GM13977 (cell line): Measurements from ENCODE around the gene IGSF22.

ENCODE experiments used
- DNase-seq: peaks from one replicate; pipeline ENCODE4 v3.0.0; 2012; ENCODE audit warnings: low spot score
- in situ Hi-C: fragments of 300-500 bp; cut with MboI; formaldehyde crosslinking; loops from one replicate; pipeline ENCODE4 v1.12.0; 2022; ENCODE audit warnings: low sequenced_read_pairs, low pct_unique_long_range_greater_than_20kb, mixed read lengths, inconsistent platforms; ENCODE audit not compliant: unreplicated experiment
- TF ChIP-seq, protein P1 (sequence below): IDR thresholded peaks from 2 replicates; pipeline ENCODE4 v1.5.1; 2012; ENCODE audit warnings: mild to moderate bottlenecking, control low read depth; ENCODE audit not compliant: insufficient read depth; ENCODE audit errors: extremely low read depth, missing control alignments

The IGSF22 gene

DNA sequence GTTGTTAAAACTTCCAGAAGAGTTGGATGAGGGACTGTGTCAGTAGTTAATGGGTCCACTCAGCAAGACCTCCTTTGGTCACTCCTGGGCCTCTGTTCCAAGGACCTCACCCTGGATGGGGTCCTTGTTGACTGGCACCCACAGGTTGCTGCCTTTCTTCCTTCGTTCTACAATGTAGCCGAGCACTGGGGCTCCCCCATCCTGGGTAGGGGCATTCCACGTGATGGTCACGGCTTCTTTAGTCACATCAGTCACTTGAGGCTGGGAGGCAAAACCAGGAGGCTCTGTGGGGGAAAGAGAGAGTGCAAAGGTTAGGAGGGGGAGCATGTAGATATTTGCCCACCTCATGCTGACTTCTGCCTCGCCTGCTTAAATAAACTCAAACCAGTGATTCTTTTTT, 15.4 kb downstream of the IGSF22 start:
- TF ChIP-seq, protein P1, sequence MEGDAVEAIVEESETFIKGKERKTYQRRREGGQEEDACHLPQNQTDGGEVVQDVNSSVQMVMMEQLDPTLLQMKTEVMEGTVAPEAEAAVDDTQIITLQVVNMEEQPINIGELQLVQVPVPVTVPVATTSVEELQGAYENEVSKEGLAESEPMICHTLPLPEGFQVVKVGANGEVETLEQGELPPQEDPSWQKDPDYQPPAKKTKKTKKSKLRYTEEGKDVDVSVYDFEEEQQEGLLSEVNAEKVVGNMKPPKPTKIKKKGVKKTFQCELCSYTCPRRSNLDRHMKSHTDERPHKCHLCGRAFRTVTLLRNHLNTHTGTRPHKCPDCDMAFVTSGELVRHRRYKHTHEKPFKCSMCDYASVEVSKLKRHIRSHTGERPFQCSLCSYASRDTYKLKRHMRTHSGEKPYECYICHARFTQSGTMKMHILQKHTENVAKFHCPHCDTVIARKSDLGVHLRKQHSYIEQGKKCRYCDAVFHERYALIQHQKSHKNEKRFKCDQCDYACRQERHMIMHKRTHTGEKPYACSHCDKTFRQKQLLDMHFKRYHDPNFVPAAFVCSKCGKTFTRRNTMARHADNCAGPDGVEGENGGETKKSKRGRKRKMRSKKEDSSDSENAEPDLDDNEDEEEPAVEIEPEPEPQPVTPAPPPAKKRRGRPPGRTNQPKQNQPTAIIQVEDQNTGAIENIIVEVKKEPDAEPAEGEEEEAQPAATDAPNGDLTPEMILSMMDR: no peak
- DNase-seq: no peak
- in situ Hi-C loops: no loop called here

DNA sequence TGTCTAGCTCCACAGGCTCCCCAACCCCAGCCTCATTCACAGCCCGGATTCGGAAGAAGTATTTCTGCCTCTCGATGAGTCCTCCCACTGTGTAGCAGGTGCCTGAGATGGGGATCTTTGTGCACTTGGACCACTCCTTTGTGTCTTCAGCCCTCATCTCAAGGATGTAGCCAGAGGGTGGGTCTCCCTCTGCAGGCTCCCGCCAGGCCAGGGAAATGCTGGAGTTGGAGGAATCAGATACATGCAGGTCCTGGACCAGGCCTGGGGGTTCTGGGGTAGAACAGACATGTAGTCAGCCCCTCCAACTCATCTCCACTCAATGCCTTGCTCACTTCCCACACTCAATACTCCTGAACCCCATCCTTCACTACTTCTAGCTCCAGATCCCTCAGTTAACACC, 16.6 kb downstream of the IGSF22 start:
- DNase-seq: no peak
- TF ChIP-seq, protein P1: no peak
- in situ Hi-C loops: no loop called here

DNA sequence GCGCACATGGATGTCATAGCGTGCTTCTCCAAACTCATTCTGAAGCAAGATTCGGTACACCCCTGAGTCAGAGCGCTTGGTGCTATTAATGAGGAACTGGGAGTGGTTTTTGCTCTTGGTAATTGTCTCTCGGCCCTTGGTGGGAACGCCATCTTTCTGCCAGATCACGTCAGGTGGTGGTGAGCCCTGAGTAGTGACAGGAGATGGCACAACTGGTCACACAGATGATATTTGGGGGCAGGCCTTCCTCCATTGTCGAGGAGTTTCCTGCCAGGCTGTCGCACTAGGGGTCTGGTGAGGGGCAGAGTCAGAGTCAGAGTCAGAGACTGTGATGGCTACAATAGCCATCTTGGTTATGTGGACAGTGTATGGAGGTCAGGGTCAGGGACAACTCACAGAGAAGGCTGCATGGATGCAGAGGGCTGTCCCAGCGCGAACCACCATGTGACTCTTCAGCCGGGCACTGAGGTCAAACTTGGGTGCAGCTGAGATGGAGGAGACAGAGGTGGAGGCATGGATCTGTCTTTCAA, 18.1 kb downstream of the IGSF22 start:
- in situ Hi-C loops: no loop called here
- TF ChIP-seq, protein P1: no peak
- DNase-seq: no peak

DNA sequence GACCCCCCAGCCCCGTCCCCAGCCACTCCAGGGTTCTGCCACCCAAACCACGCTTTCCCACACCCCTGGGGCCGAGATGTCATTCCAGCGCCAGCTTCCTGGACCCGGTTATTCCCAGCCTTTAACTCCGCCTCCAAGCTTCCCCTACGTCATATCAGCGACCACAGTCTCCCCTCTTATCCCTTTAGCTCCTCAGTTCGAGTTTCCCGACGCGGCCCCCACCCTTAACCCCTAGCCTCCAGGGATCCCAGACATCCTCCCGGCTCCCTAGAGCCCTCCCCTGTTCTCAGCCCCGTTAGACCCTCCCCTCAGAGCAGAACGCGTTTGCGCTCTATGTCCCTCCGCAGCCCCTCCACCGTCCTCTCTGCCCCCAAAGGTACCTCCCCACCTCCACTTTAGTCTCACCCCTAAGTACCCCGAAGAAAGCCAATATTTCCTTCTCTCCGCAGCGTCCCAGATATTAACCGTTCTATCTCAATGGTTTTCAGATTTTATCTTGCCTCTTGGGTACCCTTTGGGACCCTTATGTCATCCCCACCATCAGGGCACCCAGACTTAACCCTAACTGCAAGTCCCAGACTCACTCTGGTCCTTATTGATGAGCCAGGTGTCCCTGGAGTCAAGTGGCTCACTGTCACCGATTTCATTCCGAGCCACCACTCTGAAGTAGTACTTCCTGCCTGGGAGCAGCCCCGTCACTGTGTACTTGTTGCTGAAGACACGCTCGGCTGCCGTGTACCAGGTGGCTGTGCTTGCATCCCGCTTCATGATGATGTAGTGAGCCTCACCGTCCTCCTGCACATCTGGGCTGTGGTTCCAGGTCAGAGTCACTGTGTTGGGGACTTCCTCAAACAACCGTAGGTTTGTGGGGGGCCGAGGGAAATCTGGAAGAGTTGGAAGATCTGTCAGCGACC, 19.4 kb downstream of the IGSF22 start:
- peak; percentile 58 for DNase-seq
- in situ Hi-C loops: no loop called here

DNA sequence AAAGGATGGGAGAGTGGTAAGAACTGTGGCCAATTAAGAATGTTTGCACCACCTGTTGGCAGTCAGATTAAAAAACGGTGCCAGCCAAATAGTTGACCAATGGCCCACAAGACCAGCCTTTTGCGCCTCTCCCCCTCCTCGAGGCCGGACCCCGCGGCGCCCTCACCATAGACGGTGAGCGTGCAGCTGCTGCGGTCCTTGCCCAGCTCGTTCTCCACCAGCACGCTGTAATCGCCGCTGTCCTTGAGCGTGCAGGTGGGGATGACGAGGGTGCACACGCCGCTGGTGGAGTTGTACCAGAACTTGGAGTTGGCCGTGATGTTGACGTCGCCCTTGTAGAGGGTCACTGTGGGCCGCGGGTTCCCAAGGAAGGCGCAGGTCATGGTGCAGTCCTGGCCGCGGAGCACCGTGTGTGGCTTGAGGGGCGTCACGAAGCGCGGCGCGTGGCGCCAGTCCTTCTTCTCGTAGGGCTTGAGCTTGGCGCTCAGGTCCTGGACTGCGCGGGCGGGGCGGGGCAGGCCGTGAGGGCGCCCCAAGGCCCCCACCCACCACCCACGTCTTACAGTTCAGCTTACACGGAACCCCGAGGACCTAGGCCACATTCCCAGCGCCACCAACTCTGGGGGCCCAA, 20.2 kb downstream of the IGSF22 start:
- TF ChIP-seq, protein P1: no peak
- DNase-seq: no peak
- in situ Hi-C loops: no loop called here

More for the DNA sequence above, 19.4 kb downstream of the IGSF22 start:
- TF ChIP-seq, protein P1: no peak

DNA sequence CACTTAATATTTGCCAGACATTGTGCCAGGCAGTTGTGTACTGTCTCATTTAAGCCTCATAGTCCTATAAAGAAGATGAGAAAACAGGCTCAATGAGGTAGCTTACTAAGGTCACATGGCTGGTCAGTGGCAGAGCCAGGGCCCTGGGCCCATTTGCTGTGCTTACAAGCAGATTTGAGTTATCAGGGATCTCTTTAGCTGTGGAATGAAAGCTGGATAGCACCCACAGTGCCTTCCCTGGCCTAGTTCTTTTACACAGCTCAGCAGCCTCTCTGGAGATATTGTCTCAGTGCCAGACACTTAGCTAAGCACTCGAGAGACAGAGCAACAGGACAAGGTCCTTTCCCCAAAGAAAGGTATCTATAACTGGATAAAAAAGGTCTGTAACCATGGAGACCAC, 21.3 kb downstream of the IGSF22 start:
- no peak for DNase-seq
- TF ChIP-seq, protein P1: no peak
- in situ Hi-C loops: no loop called here
